SK-N-SH (cell line): ENCODE data around the gene FKBP11. TPM values are rescaled to one million over a fixed set of nuclear protein-coding genes. Genes with fewer than 3 reads are reported as not detected.

ENCODE experiments used
- CTCF ChIA-PET: fragments of 300-600, 350-600 bp; formaldehyde crosslinking; extraction: SDS; loops from one replicate; lab custom pipeline; 2021; lab: Yijun Ruan, JAX
- POLR2A ChIA-PET: fragments of 350-600 bp; sonication (Branson Sonifier 250); formaldehyde crosslinking; extraction: SDS; loops from one replicate; lab custom pipeline; 2020; ENCODE audit warnings: antibody characterized with exemption, inconsistent platforms; lab: Yijun Ruan, JAX
- DNase-seq: peaks from one replicate; pipeline ENCODE4 v3.0.0; 2012
- H2AFZ ChIP-seq: fragments of 200-600 bp; sonication (generic); 2 replicates; pipeline ENCODE4 v1.8.1; 2016; ENCODE audit warnings: antibody characterized with exemption, mild to moderate bottlenecking, low read depth
- H3F3A ChIP-seq: fragments of 200-600 bp; sonication (generic); replicated peaks from 2 replicates; pipeline ENCODE3; 2016; ENCODE audit warnings: antibody characterized with exemption, mild to moderate bottlenecking; ENCODE audit not compliant: insufficient read depth
- H3K27ac ChIP-seq, 2 experiments: fragments of 200-500 bp in 1 of 2; fragments of 200-600 bp in 1 of 2; sonication (Bioruptor generic) in 1 of 2; sonication (generic), shearing (Covaris generic) in 1 of 2; 2 replicates each; pipeline versions ENCODE4 v1.5.1 to v1.6.1; 2014 to 2016; ENCODE audit warnings: low read depth in 2 of 2, inconsistent platforms in 1 of 2, low read length in 1 of 2, mild to moderate bottlenecking in 1 of 2, mixed read lengths in 1 of 2
- H3K27me3 ChIP-seq: fragments of 200-600 bp; sonication (generic), shearing (Covaris generic); 2 replicates; pipeline ENCODE4 v1.6.1; 2016; ENCODE audit warnings: mixed run types; ENCODE audit not compliant: insufficient read depth
- H3K36me3 ChIP-seq, 2 experiments: fragments of 200-500 bp in 1 of 2; fragments of 200-600 bp in 1 of 2; sonication (Bioruptor generic) in 1 of 2; sonication (generic) in 1 of 2; replicated peaks in 1 of 2; 2 replicates each; pipeline versions ENCODE3 to v1.5.1; 2014 to 2016; ENCODE audit warnings: low read length in 1 of 2, mild to moderate bottlenecking in 1 of 2; ENCODE audit not compliant: insufficient read depth in 2 of 2, control insufficient read depth in 1 of 2
- H3K4me1 ChIP-seq, 2 experiments: fragments of 200-500 bp in 1 of 2; fragments of 200-600 bp in 1 of 2; sonication (Bioruptor generic) in 1 of 2; sonication (generic), shearing (Covaris generic) in 1 of 2; 2 replicates each; pipeline versions ENCODE4 v1.5.1 to v1.6.1; 2014 to 2016; ENCODE audit warnings: low read depth in 1 of 2, low read length in 1 of 2, mixed run types in 1 of 2; ENCODE audit not compliant: insufficient read depth in 2 of 2, control insufficient read depth in 1 of 2
- H3K4me2 ChIP-seq: fragments of 200-600 bp; sonication (generic), shearing (Covaris generic); 2 replicates; pipeline ENCODE4 v1.6.1; 2017; ENCODE audit warnings: mixed run types
- H3K4me3 ChIP-seq, 2 experiments: fragments of 200-500 bp in 1 of 2; fragments of 200-600 bp in 1 of 2; sonication (Bioruptor generic) in 1 of 2; sonication (generic), shearing (Covaris generic) in 1 of 2; 2 replicates each; pipeline versions ENCODE4 v1.5.1 to v1.8.1; 2014 to 2016; ENCODE audit warnings: low read depth in 2 of 2, inconsistent platforms in 1 of 2, low read length in 1 of 2, mild to moderate bottlenecking in 1 of 2, mixed read lengths in 1 of 2, moderate library complexity in 1 of 2
- H3K79me2 ChIP-seq: fragments of 200-600 bp; sonication (generic); 2 replicates; pipeline ENCODE4 v1.8.1; 2017; ENCODE audit warnings: mild to moderate bottlenecking; ENCODE audit not compliant: insufficient read depth
- H3K9ac ChIP-seq: fragments of 200-600 bp; sonication (generic); 2 replicates; pipeline ENCODE4 v1.6.1; 2017; ENCODE audit warnings: mixed run types
- H3K9me2 ChIP-seq: fragments of 200-600 bp; sonication (generic); 2 replicates; pipeline ENCODE4 v1.6.1; 2017; ENCODE audit warnings: mixed run types
- H3K9me3 ChIP-seq: fragments of 200-600 bp; sonication (generic); 2 replicates; pipeline ENCODE4 v1.6.1; 2017; ENCODE audit warnings: mixed run types, mild to moderate bottlenecking, moderate library complexity
- H4K20me1 ChIP-seq: fragments of 200-600 bp; sonication (generic); 2 replicates; pipeline ENCODE4 v1.6.1; 2017; ENCODE audit warnings: mild to moderate bottlenecking, mixed run types; ENCODE audit not compliant: insufficient read depth
- CHD2 ChIP-seq: fragments of 150-350 bp; IDR thresholded peaks from 2 replicates; pipeline ENCODE4 v1.6.1; 2018; ENCODE audit warnings: low read length; ENCODE audit not compliant: partially characterized antibody
- EP300 ChIP-seq, 2 experiments: IDR thresholded peaks; 2 replicates each; pipeline versions ENCODE4 v1.4.0 to v1.6.1; 2012; ENCODE audit warnings: borderline replicate concordance in 1 of 2, low read depth in 1 of 2, low read length in 1 of 2
- EZH2phosphoT487 ChIP-seq: fragments of 200-600 bp; sonication (generic); IDR thresholded peaks from 2 replicates; pipeline ENCODE4 v1.6.1; 2017; ENCODE audit warnings: low read depth, mixed run types, mild to moderate bottlenecking, antibody characterized with exemption, moderate library complexity, borderline replicate concordance
- GABPA ChIP-seq: IDR thresholded peaks from 2 replicates; pipeline ENCODE4 v1.4.0; 2012; ENCODE audit warnings: low read depth, mild to moderate bottlenecking
- GATA2 ChIP-seq: sonication (generic); formaldehyde crosslinking; IDR thresholded peaks from 2 replicates; pipeline ENCODE4 v1.5.0; 2020; ENCODE audit warnings: mild to moderate bottlenecking, missing genetic modification reagents
- MEF2A ChIP-seq: IDR thresholded peaks from 2 replicates; pipeline ENCODE4 v1.4.0; 2012; ENCODE audit warnings: low read depth, borderline replicate concordance
- NRF1 ChIP-seq: IDR thresholded peaks from 2 replicates; pipeline ENCODE4 v1.6.1; 2012; ENCODE audit warnings: low read depth, mild to moderate bottlenecking, low read length
- RAD21 ChIP-seq: IDR thresholded peaks from 2 replicates; pipeline ENCODE4 v1.6.1; 2012; ENCODE audit warnings: mild to moderate bottlenecking, low read length
- SMC3 ChIP-seq: IDR thresholded peaks from 2 replicates; pipeline ENCODE4 v1.6.1; 2012; ENCODE audit warnings: low read depth, low read length, improper control_type of control experiment
- TAF1 ChIP-seq: IDR thresholded peaks from 2 replicates; pipeline ENCODE4 v1.6.1; 2012; ENCODE audit warnings: low read depth, mild to moderate bottlenecking, low read length, moderate library complexity, borderline replicate concordance
- TCF12 ChIP-seq: IDR thresholded peaks from 2 replicates; pipeline ENCODE4 v1.4.0; 2012
- TEAD4 ChIP-seq: IDR thresholded peaks from 2 replicates; pipeline ENCODE4 v1.4.0; 2012; ENCODE audit warnings: mild to moderate bottlenecking, borderline replicate concordance; ENCODE audit not compliant: insufficient read depth
- YY1 ChIP-seq: IDR thresholded peaks from 2 replicates; pipeline ENCODE4 v1.4.0; 2012; ENCODE audit warnings: low read depth, mild to moderate bottlenecking
- WGBS: methylation state at CpG from one replicate; pipeline ENCODE4 v1.1.6; 2017; ENCODE audit warnings: low lambda C conversion rate; 5-methylcytosine and 5-hydroxymethylcytosine counted together
- polyA plus RNA-seq, 3 experiments: library from polyadenylated mRNA; depleted of rRNA; stranded (reverse); fragments of >200 nt; gene quantifications; 2 replicates each; pipeline ENCODE4 v1.2.3, GENCODE V29; 2012
- TF ChIP-seq, protein P1 (sequence below): IDR thresholded peaks from 2 replicates; pipeline ENCODE4 v1.4.0; 2012; ENCODE audit warnings: low read depth, borderline replicate concordance
- TF ChIP-seq, protein P2 (sequence below): IDR thresholded peaks from 2 replicates; pipeline ENCODE4 v1.6.1; 2012; ENCODE audit warnings: mild to moderate bottlenecking, low read depth, low read length, moderate library complexity
- TF ChIP-seq, protein P3 (sequence below): fragments of 150-350 bp; IDR thresholded peaks from 2 replicates; pipeline ENCODE4 v1.6.1; 2017; ENCODE audit warnings: antibody characterized with exemption, low read length, low read depth, borderline replicate concordance
- TF ChIP-seq, protein P4 (sequence below): fragments of 200-600 bp; sonication (generic); IDR thresholded peaks from 2 replicates; pipeline ENCODE4 v1.6.1; 2017; ENCODE audit warnings: antibody characterized with exemption, mild to moderate bottlenecking, moderate library complexity
- TF ChIP-seq, protein P5 (sequence below): IDR thresholded peaks from 2 replicates; pipeline ENCODE4 v1.4.0; 2012; ENCODE audit warnings: low read depth

Gene FKBP11
- polyA plus RNA-seq, 1 of the 3 experiments (the other 2 are of a cell fraction), result 28.5 TPM

DNA sequence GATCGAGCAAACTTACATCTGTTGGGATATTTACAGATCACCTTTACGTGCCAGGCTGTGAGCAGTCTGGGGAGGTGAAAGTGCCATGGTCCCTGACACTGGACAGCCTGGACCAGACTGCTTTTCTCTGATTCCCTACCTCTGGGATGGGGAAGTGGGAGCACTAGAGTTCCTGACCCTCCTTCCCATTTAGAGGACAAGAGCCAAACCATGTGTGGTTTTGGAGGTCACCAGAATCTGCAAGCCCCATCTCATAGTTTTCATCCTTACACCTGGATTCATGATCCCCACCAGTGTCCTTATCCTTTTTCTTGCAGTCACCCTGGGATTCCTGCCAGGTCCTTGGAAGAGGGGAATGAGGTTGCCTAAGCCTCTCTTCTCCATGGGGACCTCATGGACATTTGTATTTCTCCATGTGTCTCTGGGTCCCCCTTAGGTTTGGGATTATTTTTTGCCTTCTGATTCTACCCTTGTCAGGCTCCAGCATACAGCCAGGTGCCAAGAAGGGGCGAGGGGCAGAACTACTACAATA lies 47.7 kb upstream of the FKBP11 start:
- Histone ChIP-seq H3K9ac (no peak overlapping the region), H3K36me3 (no peaks in the 10 kb centered on the region), H3K27ac (no peak overlapping the region), H3K9me2 (no peaks in the 10 kb centered on the region), H3K27me3 (peaks cover 49% of the 10 kb centered on the region), H3K9me3 (no peaks in the 10 kb centered on the region), H3F3A (peaks cover 10% of the 10 kb centered on the region), H3K4me2 (peak overlapping the region; percentile 78; the same call in 1 of the 2 replicates), H3K4me3 (no peak overlapping the region), H3K79me2 (no peaks in the 10 kb centered on the region), H4K20me1 (no peaks in the 10 kb centered on the region), H2AFZ (no peak overlapping the region), H3K4me1 (peaks cover 0 to 13% of the 10 kb centered on the region in 2 experiments; a peak in 1 of 4 replicates)
- TF ChIP-seq MEF2A (no peak), SMC3 (no peak), GABPA (no peak), TEAD4 (no peak), NRF1 (no peak), TCF12 (no peak), GATA2 (CRISPR knock-in tag) (no peak), RAD21 (no peak), EP300 (IDR thresholded peaks at IDR 0.05; ENCODE audit: borderline replicate concordance in 1 of 2, low read depth in 1 of 2, low read length in 1 of 2) (no peak), EZH2phosphoT487 (no peak), YY1 (no peak), TAF1 (no peak), CHD2 (no peak)
- TF ChIP-seq, protein P1, sequence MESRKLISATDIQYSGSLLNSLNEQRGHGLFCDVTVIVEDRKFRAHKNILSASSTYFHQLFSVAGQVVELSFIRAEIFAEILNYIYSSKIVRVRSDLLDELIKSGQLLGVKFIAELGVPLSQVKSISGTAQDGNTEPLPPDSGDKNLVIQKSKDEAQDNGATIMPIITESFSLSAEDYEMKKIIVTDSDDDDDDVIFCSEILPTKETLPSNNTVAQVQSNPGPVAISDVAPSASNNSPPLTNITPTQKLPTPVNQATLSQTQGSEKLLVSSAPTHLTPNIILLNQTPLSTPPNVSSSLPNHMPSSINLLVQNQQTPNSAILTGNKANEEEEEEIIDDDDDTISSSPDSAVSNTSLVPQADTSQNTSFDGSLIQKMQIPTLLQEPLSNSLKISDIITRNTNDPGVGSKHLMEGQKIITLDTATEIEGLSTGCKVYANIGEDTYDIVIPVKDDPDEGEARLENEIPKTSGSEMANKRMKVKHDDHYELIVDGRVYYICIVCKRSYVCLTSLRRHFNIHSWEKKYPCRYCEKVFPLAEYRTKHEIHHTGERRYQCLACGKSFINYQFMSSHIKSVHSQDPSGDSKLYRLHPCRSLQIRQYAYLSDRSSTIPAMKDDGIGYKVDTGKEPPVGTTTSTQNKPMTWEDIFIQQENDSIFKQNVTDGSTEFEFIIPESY, result no peak
- TF ChIP-seq, protein P2, sequence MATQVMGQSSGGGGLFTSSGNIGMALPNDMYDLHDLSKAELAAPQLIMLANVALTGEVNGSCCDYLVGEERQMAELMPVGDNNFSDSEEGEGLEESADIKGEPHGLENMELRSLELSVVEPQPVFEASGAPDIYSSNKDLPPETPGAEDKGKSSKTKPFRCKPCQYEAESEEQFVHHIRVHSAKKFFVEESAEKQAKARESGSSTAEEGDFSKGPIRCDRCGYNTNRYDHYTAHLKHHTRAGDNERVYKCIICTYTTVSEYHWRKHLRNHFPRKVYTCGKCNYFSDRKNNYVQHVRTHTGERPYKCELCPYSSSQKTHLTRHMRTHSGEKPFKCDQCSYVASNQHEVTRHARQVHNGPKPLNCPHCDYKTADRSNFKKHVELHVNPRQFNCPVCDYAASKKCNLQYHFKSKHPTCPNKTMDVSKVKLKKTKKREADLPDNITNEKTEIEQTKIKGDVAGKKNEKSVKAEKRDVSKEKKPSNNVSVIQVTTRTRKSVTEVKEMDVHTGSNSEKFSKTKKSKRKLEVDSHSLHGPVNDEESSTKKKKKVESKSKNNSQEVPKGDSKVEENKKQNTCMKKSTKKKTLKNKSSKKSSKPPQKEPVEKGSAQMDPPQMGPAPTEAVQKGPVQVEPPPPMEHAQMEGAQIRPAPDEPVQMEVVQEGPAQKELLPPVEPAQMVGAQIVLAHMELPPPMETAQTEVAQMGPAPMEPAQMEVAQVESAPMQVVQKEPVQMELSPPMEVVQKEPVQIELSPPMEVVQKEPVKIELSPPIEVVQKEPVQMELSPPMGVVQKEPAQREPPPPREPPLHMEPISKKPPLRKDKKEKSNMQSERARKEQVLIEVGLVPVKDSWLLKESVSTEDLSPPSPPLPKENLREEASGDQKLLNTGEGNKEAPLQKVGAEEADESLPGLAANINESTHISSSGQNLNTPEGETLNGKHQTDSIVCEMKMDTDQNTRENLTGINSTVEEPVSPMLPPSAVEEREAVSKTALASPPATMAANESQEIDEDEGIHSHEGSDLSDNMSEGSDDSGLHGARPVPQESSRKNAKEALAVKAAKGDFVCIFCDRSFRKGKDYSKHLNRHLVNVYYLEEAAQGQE, result no peak
- TF ChIP-seq, protein P3, sequence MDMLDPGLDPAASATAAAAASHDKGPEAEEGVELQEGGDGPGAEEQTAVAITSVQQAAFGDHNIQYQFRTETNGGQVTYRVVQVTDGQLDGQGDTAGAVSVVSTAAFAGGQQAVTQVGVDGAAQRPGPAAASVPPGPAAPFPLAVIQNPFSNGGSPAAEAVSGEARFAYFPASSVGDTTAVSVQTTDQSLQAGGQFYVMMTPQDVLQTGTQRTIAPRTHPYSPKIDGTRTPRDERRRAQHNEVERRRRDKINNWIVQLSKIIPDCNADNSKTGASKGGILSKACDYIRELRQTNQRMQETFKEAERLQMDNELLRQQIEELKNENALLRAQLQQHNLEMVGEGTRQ, result no peak
- TF ChIP-seq, protein P4, sequence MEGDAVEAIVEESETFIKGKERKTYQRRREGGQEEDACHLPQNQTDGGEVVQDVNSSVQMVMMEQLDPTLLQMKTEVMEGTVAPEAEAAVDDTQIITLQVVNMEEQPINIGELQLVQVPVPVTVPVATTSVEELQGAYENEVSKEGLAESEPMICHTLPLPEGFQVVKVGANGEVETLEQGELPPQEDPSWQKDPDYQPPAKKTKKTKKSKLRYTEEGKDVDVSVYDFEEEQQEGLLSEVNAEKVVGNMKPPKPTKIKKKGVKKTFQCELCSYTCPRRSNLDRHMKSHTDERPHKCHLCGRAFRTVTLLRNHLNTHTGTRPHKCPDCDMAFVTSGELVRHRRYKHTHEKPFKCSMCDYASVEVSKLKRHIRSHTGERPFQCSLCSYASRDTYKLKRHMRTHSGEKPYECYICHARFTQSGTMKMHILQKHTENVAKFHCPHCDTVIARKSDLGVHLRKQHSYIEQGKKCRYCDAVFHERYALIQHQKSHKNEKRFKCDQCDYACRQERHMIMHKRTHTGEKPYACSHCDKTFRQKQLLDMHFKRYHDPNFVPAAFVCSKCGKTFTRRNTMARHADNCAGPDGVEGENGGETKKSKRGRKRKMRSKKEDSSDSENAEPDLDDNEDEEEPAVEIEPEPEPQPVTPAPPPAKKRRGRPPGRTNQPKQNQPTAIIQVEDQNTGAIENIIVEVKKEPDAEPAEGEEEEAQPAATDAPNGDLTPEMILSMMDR, result no peak; the same call in 1 of the 2 replicates
- TF ChIP-seq, protein P5, sequence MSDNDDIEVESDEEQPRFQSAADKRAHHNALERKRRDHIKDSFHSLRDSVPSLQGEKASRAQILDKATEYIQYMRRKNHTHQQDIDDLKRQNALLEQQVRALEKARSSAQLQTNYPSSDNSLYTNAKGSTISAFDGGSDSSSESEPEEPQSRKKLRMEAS, result no peak
- 15% methylated on average over 3 of the region's 3 CpGs for WGBS
- ChIA-PET CTCF (interaction anchor here (0.9 to 32.2 kb wide), 6 partner anchors 15 to 82 kb away, joined by 3 to 935 read pairs (median 6); partner anchors contain the start of genes ARF3, DDN and WNT1), POLR2A (interaction anchor here (0.6 kb wide), 1 partner anchor 69 kb away, joined by 3 read pairs; a partner anchor contains a TSS)
- no peak for DNase-seq
